HepG2 (cell line): ENCODE data around the gene ARL8B. TPM values are rescaled to one million over a fixed set of nuclear protein-coding genes. Genes with fewer than 3 reads are reported as not detected.
A peak's percentile ranks its signal among the peaks of the same experiment; 100 is the strongest.

ENCODE experiments used
- ASH2L ChIP-seq: fragments of 300-600, 200-600 bp; sonication (generic); IDR thresholded peaks from 2 replicates; pipeline ENCODE4 v1.7.0; 2017; ENCODE audit warnings: low read depth, mild to moderate bottlenecking, moderate library complexity, mixed read lengths, low read length; ENCODE audit not compliant: insufficient read length
- FOXP1 ChIP-seq, 2 experiments: fragments of 450-650 bp in 1 of 2; IDR thresholded peaks; 2 replicates each; pipeline ENCODE4 v1.6.1; 2017 to 2018; ENCODE audit warnings: antibody characterized with exemption in 1 of 2
- HOXA3 ChIP-seq: sonication (generic); formaldehyde crosslinking; IDR thresholded peaks from 2 replicates; pipeline ENCODE4 v1.5.0; 2020; ENCODE audit warnings: missing genetic modification reagents
- IKZF4 ChIP-seq: sonication (generic); formaldehyde crosslinking; IDR thresholded peaks from 2 replicates; pipeline ENCODE4 v1.5.1; 2020; ENCODE audit warnings: borderline replicate concordance, mild to moderate bottlenecking, low read depth, missing genetic modification reagents; ENCODE audit errors: not compliant biosample characterization
- KDM5A ChIP-seq: fragments of 200-600 bp; sonication (generic); IDR thresholded peaks from 2 replicates; pipeline ENCODE4 v1.7.0; 2018; ENCODE audit warnings: antibody characterized with exemption, mild to moderate bottlenecking, low read length, borderline replicate concordance
- MLLT10 ChIP-seq: sonication (generic); formaldehyde crosslinking; IDR thresholded peaks from 2 replicates; pipeline ENCODE4 v1.4.0; 2020; ENCODE audit warnings: missing genetic modification reagents
- MYNN ChIP-seq: sonication (generic); formaldehyde crosslinking; IDR thresholded peaks from 2 replicates; pipeline ENCODE4 v1.4.0; 2020; ENCODE audit warnings: mild to moderate bottlenecking, low read depth, missing genetic modification reagents
- NPAS2 ChIP-seq: sonication (generic); formaldehyde crosslinking; IDR thresholded peaks from 2 replicates; pipeline ENCODE4 v1.8.0; 2022; ENCODE audit warnings: mild to moderate bottlenecking, missing genetic modification reagents, borderline replicate concordance
- NR2F1 ChIP-seq, 2 experiments: fragments of 450-650 bp in 1 of 2; formaldehyde crosslinking in 1 of 2; IDR thresholded peaks; 2 replicates each; pipeline versions ENCODE4 v1.5.0 to v1.6.1; 2016 to 2020; ENCODE audit warnings: mild to moderate bottlenecking in 1 of 2, missing compliant biosample characterization in 1 of 2, missing genetic modification reagents in 1 of 2, moderate library complexity in 1 of 2
- NR3C1 ChIP-seq: sonication (generic); formaldehyde crosslinking; IDR thresholded peaks from 2 replicates; pipeline ENCODE4 v1.4.0; 2020; ENCODE audit warnings: missing genetic modification reagents
- SCMH1 ChIP-seq: sonication (generic); formaldehyde crosslinking; IDR thresholded peaks from 2 replicates; pipeline ENCODE4 v1.9.0; 2021; ENCODE audit warnings: missing genetic modification reagents, mild to moderate bottlenecking, borderline replicate concordance
- SP5 ChIP-seq: IDR thresholded peaks from 2 replicates; pipeline ENCODE4 v1.6.1; 2016; ENCODE audit warnings: low read depth, borderline replicate concordance
- ZNF136 ChIP-seq: sonication (generic); formaldehyde crosslinking; IDR thresholded peaks from 2 replicates; pipeline ENCODE4 v1.8.1; 2022; ENCODE audit warnings: low read depth, mild to moderate bottlenecking, moderate library complexity, missing genetic modification reagents
- ZNF44 ChIP-seq: sonication (generic); formaldehyde crosslinking; IDR thresholded peaks from 2 replicates; pipeline ENCODE4 v1.5.1; 2020; ENCODE audit warnings: mild to moderate bottlenecking, missing genetic modification reagents
- ZNF616 ChIP-seq: sonication (generic); formaldehyde crosslinking; IDR thresholded peaks from 2 replicates; pipeline ENCODE4 v1.5.0; 2020; ENCODE audit warnings: low read depth, mild to moderate bottlenecking, missing genetic modification reagents
- ZNF775 ChIP-seq: sonication (generic); formaldehyde crosslinking; IDR thresholded peaks from 2 replicates; pipeline ENCODE4 v1.4.0; 2020; ENCODE audit warnings: missing genetic modification reagents, mild to moderate bottlenecking, moderate library complexity, borderline replicate concordance
- ZNF841 ChIP-seq: sonication (generic); formaldehyde crosslinking; IDR thresholded peaks from 2 replicates; pipeline ENCODE4 v1.8.1; 2023; ENCODE audit warnings: missing genetic modification reagents, borderline replicate concordance
- polyA plus RNA-seq, 8 experiments: library from polyadenylated mRNA; depleted of rRNA in 3 of 8; stranded (reverse) in 7 of 8; unstranded in 1 of 8; fragments of >200 nt; fragmentation: Illumina TruSeq in 4 of 8; extraction: Trizol in 4 of 8; gene quantifications; 2 replicates each; pipeline versions ENCODE4 v1.2.1 to v1.2.3, GENCODE V29; 2011 to 2016; ENCODE audit warnings: low read depth in 4 of 8, missing spikeins in 1 of 8, mixed read lengths in 1 of 8; ENCODE audit not compliant: insufficient read depth in 1 of 8
- total RNA-seq, 5 experiments: library from RNA; depleted of rRNA; stranded (reverse); fragments of >200 nt; fragmentation: Illumina TruSeq; extraction: Trizol; gene quantifications; 2 replicates each; pipeline ENCODE4 v1.2.3, GENCODE V29; 2016; ENCODE audit warnings: low read depth in 1 of 5
- TF ChIP-seq, protein P1 (sequence below): sonication (generic); formaldehyde crosslinking; conservative IDR thresholded peaks from 2 replicates; pipeline ENCODE4 v1.8.0; 2022; ENCODE audit warnings: mild to moderate bottlenecking, moderate library complexity, missing genetic modification reagents
- TF ChIP-seq, protein P2 (sequence below): sonication (generic); formaldehyde crosslinking; IDR thresholded peaks from 2 replicates; pipeline ENCODE4 v1.5.1; 2020; ENCODE audit warnings: missing genetic modification reagents, mild to moderate bottlenecking, borderline replicate concordance
- TF ChIP-seq, protein P3 (sequence below): sonication (generic); formaldehyde crosslinking; IDR thresholded peaks from 2 replicates; pipeline ENCODE4 v1.4.0; 2020; ENCODE audit warnings: missing genetic modification reagents
- TF ChIP-seq, protein P4 (sequence below): sonication (generic); formaldehyde crosslinking; IDR thresholded peaks from 2 replicates; pipeline ENCODE4 v1.4.0; 2020; ENCODE audit warnings: missing genetic modification reagents, mild to moderate bottlenecking, borderline replicate concordance

The ARL8B gene
- total and polyA plus RNA-seq, 2 of the 13 experiments (the other 11 are each of a cell fraction or from before 2014, with no cell fraction given): 23.5 to 30.4 TPM

DNA sequence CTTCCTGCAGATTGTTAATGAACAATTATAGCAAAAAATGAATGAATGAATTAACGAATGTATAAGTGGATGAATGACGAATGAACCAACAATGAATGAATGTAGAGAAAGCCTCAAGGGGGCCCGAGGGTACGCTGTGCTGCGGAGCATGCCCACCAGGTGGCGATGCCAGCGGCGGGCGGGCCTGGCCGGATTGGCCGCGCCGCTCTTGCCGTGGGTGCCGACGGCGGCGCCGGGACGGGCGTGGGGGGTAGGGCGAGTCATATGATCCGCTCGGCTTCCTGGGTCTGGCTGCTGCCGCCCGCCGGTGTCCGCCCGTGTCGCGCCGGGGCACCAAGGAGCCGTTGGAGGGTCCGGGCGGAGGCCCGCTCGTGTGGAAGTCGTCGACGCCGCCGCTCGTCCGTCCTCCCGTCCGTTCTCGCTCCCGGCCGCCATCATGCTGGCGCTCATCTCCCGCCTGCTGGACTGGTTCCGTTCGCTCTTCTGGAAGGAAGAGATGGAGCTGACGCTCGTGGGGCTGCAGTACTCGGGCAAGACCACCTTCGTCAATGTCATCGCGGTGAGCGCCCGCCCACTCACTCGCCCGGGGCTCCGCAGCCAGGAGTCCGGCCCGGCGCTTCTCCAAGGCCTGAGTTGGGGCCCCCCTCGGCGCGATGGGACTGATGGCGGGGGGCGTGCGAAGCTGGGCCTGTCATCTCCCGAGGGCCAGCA, at the start of gene ARL8B (continued):
- peak; percentile 93 for TF ChIP-seq HOXA3 (CRISPR knock-in tag)
- TF ChIP-seq, protein P1, sequence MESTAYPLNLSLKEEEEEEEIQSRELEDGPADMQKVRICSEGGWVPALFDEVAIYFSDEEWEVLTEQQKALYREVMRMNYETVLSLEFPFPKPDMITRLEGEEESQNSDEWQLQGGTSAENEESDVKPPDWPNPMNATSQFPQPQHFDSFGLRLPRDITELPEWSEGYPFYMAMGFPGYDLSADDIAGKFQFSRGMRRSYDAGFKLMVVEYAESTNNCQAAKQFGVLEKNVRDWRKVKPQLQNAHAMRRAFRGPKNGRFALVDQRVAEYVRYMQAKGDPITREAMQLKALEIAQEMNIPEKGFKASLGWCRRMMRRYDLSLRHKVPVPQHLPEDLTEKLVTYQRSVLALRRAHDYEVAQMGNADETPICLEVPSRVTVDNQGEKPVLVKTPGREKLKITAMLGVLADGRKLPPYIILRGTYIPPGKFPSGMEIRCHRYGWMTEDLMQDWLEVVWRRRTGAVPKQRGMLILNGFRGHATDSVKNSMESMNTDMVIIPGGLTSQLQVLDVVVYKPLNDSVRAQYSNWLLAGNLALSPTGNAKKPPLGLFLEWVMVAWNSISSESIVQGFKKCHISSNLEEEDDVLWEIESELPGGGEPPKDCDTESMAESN (CRISPR knock-in tag): peak; percentile 94
- peak; percentile 87 for TF ChIP-seq KDM5A
- TF ChIP-seq FOXP1 (IDR thresholded peaks at IDR 0.05): no peak
- no peak for TF ChIP-seq FOXP1 (CRISPR knock-in tag; IDR thresholded peaks at IDR 0.05)
- TF ChIP-seq, protein P2, sequence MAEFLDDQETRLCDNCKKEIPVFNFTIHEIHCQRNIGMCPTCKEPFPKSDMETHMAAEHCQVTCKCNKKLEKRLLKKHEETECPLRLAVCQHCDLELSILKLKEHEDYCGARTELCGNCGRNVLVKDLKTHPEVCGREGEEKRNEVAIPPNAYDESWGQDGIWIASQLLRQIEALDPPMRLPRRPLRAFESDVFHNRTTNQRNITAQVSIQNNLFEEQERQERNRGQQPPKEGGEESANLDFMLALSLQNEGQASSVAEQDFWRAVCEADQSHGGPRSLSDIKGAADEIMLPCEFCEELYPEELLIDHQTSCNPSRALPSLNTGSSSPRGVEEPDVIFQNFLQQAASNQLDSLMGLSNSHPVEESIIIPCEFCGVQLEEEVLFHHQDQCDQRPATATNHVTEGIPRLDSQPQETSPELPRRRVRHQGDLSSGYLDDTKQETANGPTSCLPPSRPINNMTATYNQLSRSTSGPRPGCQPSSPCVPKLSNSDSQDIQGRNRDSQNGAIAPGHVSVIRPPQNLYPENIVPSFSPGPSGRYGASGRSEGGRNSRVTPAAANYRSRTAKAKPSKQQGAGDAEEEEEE (CRISPR knock-in tag): no peak
- TF ChIP-seq NR2F1 (CRISPR knock-in tag; IDR thresholded peaks at IDR 0.05): no peak
- peak; percentile 88 for TF ChIP-seq ASH2L
- no peak for TF ChIP-seq MLLT10
- TF ChIP-seq, protein P3, sequence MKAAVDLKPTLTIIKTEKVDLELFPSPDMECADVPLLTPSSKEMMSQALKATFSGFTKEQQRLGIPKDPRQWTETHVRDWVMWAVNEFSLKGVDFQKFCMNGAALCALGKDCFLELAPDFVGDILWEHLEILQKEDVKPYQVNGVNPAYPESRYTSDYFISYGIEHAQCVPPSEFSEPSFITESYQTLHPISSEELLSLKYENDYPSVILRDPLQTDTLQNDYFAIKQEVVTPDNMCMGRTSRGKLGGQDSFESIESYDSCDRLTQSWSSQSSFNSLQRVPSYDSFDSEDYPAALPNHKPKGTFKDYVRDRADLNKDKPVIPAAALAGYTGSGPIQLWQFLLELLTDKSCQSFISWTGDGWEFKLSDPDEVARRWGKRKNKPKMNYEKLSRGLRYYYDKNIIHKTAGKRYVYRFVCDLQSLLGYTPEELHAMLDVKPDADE (CRISPR knock-in tag): no peak
- no peak for TF ChIP-seq NPAS2
- TF ChIP-seq ZNF136: no peak
- TF ChIP-seq ZNF44 (CRISPR knock-in tag): no peak
- no peak for TF ChIP-seq ZNF616 (CRISPR knock-in tag)
- TF ChIP-seq, protein P4, sequence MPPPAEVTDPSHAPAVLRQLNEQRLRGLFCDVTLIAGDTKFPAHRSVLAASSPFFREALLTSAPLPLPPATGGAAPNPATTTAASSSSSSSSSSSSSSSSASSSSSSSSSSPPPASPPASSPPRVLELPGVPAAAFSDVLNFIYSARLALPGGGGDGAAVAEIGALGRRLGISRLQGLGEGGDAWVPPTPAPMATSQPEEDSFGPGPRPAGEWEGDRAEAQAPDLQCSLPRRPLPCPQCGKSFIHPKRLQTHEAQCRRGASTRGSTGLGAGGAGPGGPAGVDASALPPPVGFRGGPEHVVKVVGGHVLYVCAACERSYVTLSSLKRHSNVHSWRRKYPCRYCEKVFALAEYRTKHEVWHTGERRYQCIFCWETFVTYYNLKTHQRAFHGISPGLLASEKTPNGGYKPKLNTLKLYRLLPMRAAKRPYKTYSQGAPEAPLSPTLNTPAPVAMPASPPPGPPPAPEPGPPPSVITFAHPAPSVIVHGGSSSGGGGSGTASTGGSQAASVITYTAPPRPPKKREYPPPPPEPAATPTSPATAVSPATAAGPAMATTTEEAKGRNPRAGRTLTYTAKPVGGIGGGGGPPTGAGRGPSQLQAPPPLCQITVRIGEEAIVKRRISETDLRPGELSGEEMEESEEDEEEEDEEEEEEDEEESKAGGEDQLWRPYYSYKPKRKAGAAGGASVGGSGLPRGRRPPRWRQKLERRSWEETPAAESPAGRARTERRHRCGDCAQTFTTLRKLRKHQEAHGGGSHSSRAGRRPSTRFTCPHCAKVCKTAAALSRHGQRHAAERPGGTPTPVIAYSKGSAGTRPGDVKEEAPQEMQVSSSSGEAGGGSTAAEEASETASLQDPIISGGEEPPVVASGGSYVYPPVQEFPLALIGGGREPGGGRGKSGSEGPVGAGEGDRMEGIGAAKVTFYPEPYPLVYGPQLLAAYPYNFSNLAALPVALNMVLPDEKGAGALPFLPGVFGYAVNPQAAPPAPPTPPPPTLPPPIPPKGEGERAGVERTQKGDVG (CRISPR knock-in tag): no peak; the same call in 1 of the 2 replicates
- no peak for TF ChIP-seq SCMH1 (CRISPR knock-in tag)
- TF ChIP-seq ZNF775 (CRISPR knock-in tag): no peak
- TF ChIP-seq NR3C1 (CRISPR knock-in tag): no peak
- TF ChIP-seq SP5 (CRISPR knock-in tag): no peak
- no peak for TF ChIP-seq IKZF4 (CRISPR knock-in tag)
- TF ChIP-seq ZNF841: no peak
- no peak for TF ChIP-seq MYNN (CRISPR knock-in tag)
